IMR-90 (cell line): ENCODE data around the gene PNMA1.

Experiments used
- CEBPB ChIP-seq: IDR thresholded peaks from 2 replicates; pipeline ENCODE4 v1.6.1; 2012; ENCODE audit warnings: low read depth, low read length, improper control_type of control experiment
- CHD1 ChIP-seq: IDR thresholded peaks from 2 replicates; pipeline ENCODE4 v1.6.1; 2012; ENCODE audit warnings: low read depth, low read length, improper control_type of control experiment
- CTCF ChIP-seq: conservative IDR thresholded peaks from 2 replicates; pipeline ENCODE4 v1.5.1; 2012; ENCODE audit warnings: mild to moderate bottlenecking, low read depth, low read length, improper control_type of control experiment
- ELK1 ChIP-seq: fragments of 150-350 bp; IDR thresholded peaks from 2 replicates; pipeline ENCODE4 v1.6.1; 2016; ENCODE audit warnings: low read depth, mild to moderate bottlenecking, low read length, moderate library complexity, borderline replicate concordance
- MAFK ChIP-seq: IDR thresholded peaks from 2 replicates; pipeline ENCODE4 v1.6.1; 2012; ENCODE audit warnings: low read depth, low read length, improper control_type of control experiment
- MAZ ChIP-seq: IDR thresholded peaks from 2 replicates; pipeline ENCODE4 v1.6.1; 2012; ENCODE audit warnings: low read depth, mild to moderate bottlenecking, low read length, improper control_type of control experiment, moderate library complexity, borderline replicate concordance
- POLR2A ChIP-seq: IDR thresholded peaks from 2 replicates; pipeline ENCODE4 v1.6.1; 2012; ENCODE audit warnings: mild to moderate bottlenecking, low read depth, low read length
- RFX5 ChIP-seq: IDR thresholded peaks from 2 replicates; pipeline ENCODE4 v1.8.0; 2012; ENCODE audit warnings: low read depth, mild to moderate bottlenecking, low read length, moderate library complexity
- SMC3 ChIP-seq: fragments of 150-350 bp; IDR thresholded peaks from 2 replicates; pipeline ENCODE4 v1.6.1; 2016; ENCODE audit warnings: low read depth, mild to moderate bottlenecking, antibody characterized with exemption, low read length, moderate library complexity
- USF2 ChIP-seq: fragments of 150-350 bp; IDR thresholded peaks from 2 replicates; pipeline ENCODE4 v1.6.1; 2017; ENCODE audit warnings: mild to moderate bottlenecking, antibody characterized with exemption, low read length, low read depth

- TF ChIP-seq MAFK (no peak), CTCF (no peak), POLR2A (no peak), USF2 (no peak), ELK1 (no peak), RFX5 (no peak), MAZ (no peak), CEBPB (no peak), SMC3 (no peak), CHD1 (no peak)
These were observed 27.3 kb downstream of the PNMA1 start for GRCh38 chr14:73686901-73687300.
